A549 (cell line): ENCODE data around the gene MAX.

Source experiments
- CEBPB ChIP-seq, 2 experiments: fragments of >200 bp in 1 of 2; sonication (Bioruptor Twin) in 1 of 2; formaldehyde crosslinking in 1 of 2; IDR thresholded peaks; 2 replicates each; pipeline ENCODE4 v1.6.1; 2012 to 2016
- CHD4 ChIP-seq: fragments of 200-600 bp; sonication (generic); IDR thresholded peaks from 2 replicates; pipeline ENCODE4 v1.6.1; 2016; ENCODE audit warnings: antibody characterized with exemption, mild to moderate bottlenecking, borderline replicate concordance
- CTCF ChIP-seq: fragments of >200 bp; sonication (Bioruptor Twin); formaldehyde crosslinking; IDR thresholded peaks from 3 replicates; pipeline ENCODE4 v1.5.1; 2016
- EP300 ChIP-seq, 2 experiments: fragments of >200 bp; sonication (Bioruptor Twin); formaldehyde crosslinking; IDR thresholded peaks; 2 replicates in 1 of 2; 3 replicates in 1 of 2; pipeline ENCODE4 v1.6.1; 2016 to 2017
- FOSL2 ChIP-seq, 2 experiments: fragments of 450-650 bp in 1 of 2; fragments of >200 bp in 1 of 2; sonication (Bioruptor Twin) in 1 of 2; formaldehyde crosslinking; IDR thresholded peaks; 2 replicates each; pipeline versions ENCODE4 v1.5.0 to v1.6.1; 2016 to 2020; ENCODE audit warnings: mild to moderate bottlenecking in 1 of 2, moderate library complexity in 1 of 2
- FOXS1 ChIP-seq: fragments of 250-450 bp; sonication (Bioruptor Pico); IDR thresholded peaks from 2 replicates; pipeline ENCODE4 v1.5.0; 2020; ENCODE audit warnings: mild to moderate bottlenecking, moderate library complexity
- JUN ChIP-seq, 2 experiments: fragments of >200 bp; sonication (Bioruptor Twin); formaldehyde crosslinking; IDR thresholded peaks; 2 replicates in 1 of 2; 3 replicates in 1 of 2; pipeline ENCODE4 v1.6.1; 2016 to 2017
- MAX ChIP-seq: IDR thresholded peaks from 2 replicates; pipeline ENCODE4 v1.6.1; 2012
- MAZ ChIP-seq: fragments of 150-350 bp; IDR thresholded peaks from 2 replicates; pipeline ENCODE4 v1.6.1; 2014; ENCODE audit warnings: antibody characterized with exemption, low read depth, low read length, borderline replicate concordance
- MYC ChIP-seq: IDR thresholded peaks from 2 replicates; pipeline ENCODE4 v1.6.1; 2012; ENCODE audit warnings: mild to moderate bottlenecking, inconsistent platforms, low read length, improper control_type of control experiment, borderline replicate concordance
- POLR2A ChIP-seq: IDR thresholded peaks from 2 replicates; pipeline ENCODE4 v1.6.1; 2012; ENCODE audit warnings: mild to moderate bottlenecking, low read length
- RNF2 ChIP-seq: fragments of 200-600 bp; sonication (generic); IDR thresholded peaks from 2 replicates; pipeline ENCODE4 v1.6.1; 2016; ENCODE audit warnings: low read depth, mild to moderate bottlenecking, antibody characterized with exemption, moderate library complexity, borderline replicate concordance
- SREBF2 ChIP-seq: fragments of 450-650 bp; IDR thresholded peaks from 2 replicates; pipeline ENCODE4 v1.6.1; 2014; ENCODE audit warnings: mild to moderate bottlenecking, moderate library complexity

- TF ChIP-seq CTCF (no peak), EP300 (IDR thresholded peaks at IDR 0.05) (no peak), CEBPB (IDR thresholded peaks at IDR 0.05) (no peak), SREBF2 (no peak), MYC (no peak), JUN (IDR thresholded peaks at IDR 0.05) (no peak), MAZ (no peak), FOXS1 (no peak), POLR2A (no peak), FOSL2 (IDR thresholded peaks at IDR 0.05) (no peak), FOSL2 (CRISPR knock-in tag; IDR thresholded peaks at IDR 0.05) (no peak), RNF2 (no peak), MAX (no peak), CHD4 (no peak)
Observed at GRCh38 chr14:65141523-65141922, 39.2 kb upstream of the MAX start.
